Stomach (tissue), 4 donors: Measurements from ENCODE around the gene ZNF597.

Experiments
- POLR2AphosphoS5 ChIP-seq, 3 donors: sonication (generic); formaldehyde crosslinking; IDR thresholded peaks; one replicate each; pipeline ENCODE4 v1.6.1; 2016; ENCODE audit warnings: antibody characterized with exemption in 3 of 3
- TF ChIP-seq, protein P1 (sequence below), 7 experiments: fragments of 450-650 bp in 4 of 7; fragments of 200-600 bp in 3 of 7; sonication (generic) in 3 of 7; IDR thresholded peaks; one replicate each; pipeline ENCODE4 v1.5.1; 2016 to 2019; ENCODE audit warnings: antibody characterized with exemption in 7 of 7, control low read depth in 2 of 7, mild to moderate bottlenecking in 1 of 7

GRCh38 chr16:3431779-3432219 is 11.5 kb downstream of the ZNF597 start:
- TF ChIP-seq, protein P1, sequence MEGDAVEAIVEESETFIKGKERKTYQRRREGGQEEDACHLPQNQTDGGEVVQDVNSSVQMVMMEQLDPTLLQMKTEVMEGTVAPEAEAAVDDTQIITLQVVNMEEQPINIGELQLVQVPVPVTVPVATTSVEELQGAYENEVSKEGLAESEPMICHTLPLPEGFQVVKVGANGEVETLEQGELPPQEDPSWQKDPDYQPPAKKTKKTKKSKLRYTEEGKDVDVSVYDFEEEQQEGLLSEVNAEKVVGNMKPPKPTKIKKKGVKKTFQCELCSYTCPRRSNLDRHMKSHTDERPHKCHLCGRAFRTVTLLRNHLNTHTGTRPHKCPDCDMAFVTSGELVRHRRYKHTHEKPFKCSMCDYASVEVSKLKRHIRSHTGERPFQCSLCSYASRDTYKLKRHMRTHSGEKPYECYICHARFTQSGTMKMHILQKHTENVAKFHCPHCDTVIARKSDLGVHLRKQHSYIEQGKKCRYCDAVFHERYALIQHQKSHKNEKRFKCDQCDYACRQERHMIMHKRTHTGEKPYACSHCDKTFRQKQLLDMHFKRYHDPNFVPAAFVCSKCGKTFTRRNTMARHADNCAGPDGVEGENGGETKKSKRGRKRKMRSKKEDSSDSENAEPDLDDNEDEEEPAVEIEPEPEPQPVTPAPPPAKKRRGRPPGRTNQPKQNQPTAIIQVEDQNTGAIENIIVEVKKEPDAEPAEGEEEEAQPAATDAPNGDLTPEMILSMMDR (IDR thresholded peaks at IDR 0.05) = no peak
- no peak for TF ChIP-seq POLR2AphosphoS5 (IDR thresholded peaks at IDR 0.05)
